GM12878 (cell line): Measurements from ENCODE around the gene HPSE2. TPM values are rescaled to one million over a fixed set of nuclear protein-coding genes. Genes with fewer than 3 reads are reported as not detected.

Experiments
- ATAC-seq: fragments of 200-7000 bp; cut with Tn5 transposase; 3 replicates; pipeline ENCODE4 v1.9.1; 2020; ENCODE audit warnings: mild to moderate bottlenecking, moderate library complexity
- BruUV-seq: library from RNA; stranded (reverse); fragments of 400-500 nt; replicated peaks from 2 replicates; lab custom pipeline; 2021; lab: Mats Ljungman, UMichigan
- CTCF ChIA-PET: fragments of 300-600 bp; sonication (Branson Sonifier 250); formaldehyde crosslinking; extraction: SDS; loops from one replicate; lab custom pipeline; 2021; ENCODE audit warnings: inconsistent platforms; lab: Yijun Ruan, JAX
- POLR2A ChIA-PET: fragments of 350-600 bp; formaldehyde crosslinking; extraction: SDS; loops from one replicate; lab custom pipeline; 2021; ENCODE audit warnings: inconsistent platforms; lab: Charles Lee
- RAD21 ChIA-PET: fragments of 300-600 bp; sonication (Branson Sonifier 250); formaldehyde crosslinking; loops from one replicate; lab custom pipeline; 2023; ENCODE audit warnings: antibody characterized with exemption; ENCODE audit not compliant: unreplicated experiment; lab: Charles Lee
- SMC1A ChIA-PET: fragments of 300-600 bp; sonication (Branson Sonifier 250); formaldehyde crosslinking; loops from one replicate; lab custom pipeline; 2023; ENCODE audit not compliant: unreplicated experiment, uncharacterized antibody; lab: Charles Lee
- DNase-seq: peaks from one replicate; pipeline ENCODE4 v3.0.0-alpha.2; 2011; ENCODE audit warnings: low read depth, low spot score
- FAIRE-seq: peaks from 3 replicates; lab custom pipeline; 2011; peaks lifted over from hg19 to GRCh38; lab: Jason Lieb, UNC
- H2AFZ ChIP-seq: 2 replicates; pipeline ENCODE4 v1.6.0; 2011; ENCODE audit warnings: low read depth, low read length, control low read depth; ENCODE audit not compliant: control insufficient read depth
- H3K27ac ChIP-seq: 2 replicates; pipeline ENCODE4 v1.5.1; 2011; ENCODE audit warnings: control low read depth; ENCODE audit not compliant: control insufficient read depth, insufficient read depth
- H3K27me3 ChIP-seq, 2 experiments: replicated peaks in 1 of 2; 2 replicates each; pipeline versions ENCODE4 v1.6.0 to v1.6.1; 2011; ENCODE audit warnings: low read length in 1 of 2; ENCODE audit not compliant: control insufficient read depth in 2 of 2, insufficient read depth in 2 of 2
- H3K36me3 ChIP-seq, 2 experiments: 2 replicates each; pipeline ENCODE4 v1.5.1; 2011; ENCODE audit warnings: low read length in 1 of 2; ENCODE audit not compliant: control insufficient read depth in 2 of 2, insufficient read depth in 2 of 2
- H3K4me1 ChIP-seq: 2 replicates; pipeline ENCODE4 v1.6.1; 2011; ENCODE audit warnings: mild to moderate bottlenecking, low read length, moderate library complexity, mixed read lengths; ENCODE audit not compliant: control insufficient read depth, insufficient read depth
- H3K4me2 ChIP-seq: 2 replicates; pipeline ENCODE4 v1.6.0; 2011; ENCODE audit warnings: control low read depth; ENCODE audit not compliant: control insufficient read depth, insufficient read depth
- H3K4me3 ChIP-seq: fragments of 200-600 bp; sonication (generic); 2 replicates; pipeline ENCODE4 v1.5.1; 2016
- H3K79me2 ChIP-seq: 2 replicates; pipeline ENCODE4 v1.6.0; 2011; ENCODE audit warnings: low read length; ENCODE audit not compliant: control insufficient read depth, insufficient read depth
- H3K9ac ChIP-seq: 2 replicates; pipeline ENCODE4 v1.8.0; 2011; ENCODE audit warnings: low read length, control low read depth, mixed read lengths; ENCODE audit not compliant: control insufficient read depth, insufficient read depth
- H3K9me3 ChIP-seq: replicated peaks from 3 replicates; pipeline ENCODE4 v1.5.1; 2011; ENCODE audit warnings: mild to moderate bottlenecking, low read length; ENCODE audit not compliant: control insufficient read depth, insufficient read depth
- H4K20me1 ChIP-seq: 2 replicates; pipeline ENCODE4 v1.6.0; 2011; ENCODE audit not compliant: control insufficient read depth, insufficient read depth
- BCL3 ChIP-seq: IDR thresholded peaks from 2 replicates; pipeline ENCODE4 v1.6.1; 2011; ENCODE audit warnings: borderline replicate concordance, low read depth, mild to moderate bottlenecking, moderate library complexity, low read length; ENCODE audit not compliant: insufficient read depth, poor library complexity, severe bottlenecking
- MEF2A ChIP-seq: IDR thresholded peaks from 2 replicates; pipeline ENCODE4 v1.6.1; 2011; ENCODE audit warnings: low read depth, mild to moderate bottlenecking, low read length, moderate library complexity; ENCODE audit not compliant: insufficient read depth
- PAX5 ChIP-seq: IDR thresholded peaks from 2 replicates; pipeline ENCODE4 v1.6.1; 2011; ENCODE audit warnings: low read depth, low read length, borderline replicate concordance
- REST ChIP-seq: IDR thresholded peaks from 2 replicates; pipeline ENCODE4 v1.6.1; 2012; ENCODE audit warnings: mild to moderate bottlenecking, low read depth, low read length
- SUPT20H ChIP-seq: IDR thresholded peaks from 2 replicates; pipeline ENCODE4 v1.6.1; 2011; ENCODE audit warnings: low read depth, mild to moderate bottlenecking, low read length, moderate library complexity, borderline replicate concordance; ENCODE audit not compliant: control insufficient read depth
- ZBTB4 ChIP-seq: fragments of 450-650 bp; formaldehyde crosslinking; IDR thresholded peaks from 2 replicates; pipeline ENCODE4 v1.4.0; 2022; ENCODE audit warnings: mild to moderate bottlenecking, moderate library complexity
- ZNF687 ChIP-seq: fragments of 450-650 bp; IDR thresholded peaks from 2 replicates; pipeline ENCODE4 v1.6.1; 2017; ENCODE audit warnings: mild to moderate bottlenecking, moderate library complexity
- WGBS: methylation state at CpG from one replicate; pipeline ENCODE4 v1.1.6; 2016; ENCODE audit warnings: low lambda C conversion rate; ENCODE audit not compliant: insufficient replicate concordance, insufficient coverage; ENCODE audit errors: missing lambda C conversion rate; 5-methylcytosine and 5-hydroxymethylcytosine counted together
- in situ Hi-C: fragments of 300-500 bp; cut with MboI; formaldehyde crosslinking; loops from 9 replicates; pipeline ENCODE4 v1.14.3; 2018; ENCODE audit warnings: mixed read lengths
- intact Hi-C: fragments of 100-400 bp; cut with micrococcal nuclease; formaldehyde crosslinking; loops from one replicate; pipeline ENCODE4 v1.14.2; 2022; ENCODE audit not compliant: unreplicated experiment
- polyA plus RNA-seq, 11 experiments: library from polyadenylated mRNA; depleted of rRNA in 4 of 11; unstranded in 6 of 11; stranded (reverse) in 5 of 11; fragments of >200 nt; fragmentation: Nextera tagmentation in 4 of 11; fragmentation: Illumina TruSeq in 1 of 11; extraction: Ambion mirVana in 4 of 11; extraction: Trizol in 1 of 11; gene quantifications; 1 replicate in 1 of 11; 2 replicates in 10 of 11; pipeline versions ENCODE4 v1.2.1 to v1.2.3, GENCODE V29; 2011 to 2016; ENCODE audit warnings: inconsistent platforms in 2 of 11, missing spikeins in 2 of 11, low read depth in 1 of 11
- total RNA-seq, 4 experiments: library from RNA; depleted of rRNA in 3 of 4; stranded (reverse); fragments of >200 nt in 3 of 4; fragmentation: Illumina TruSeq in 1 of 4; extraction: Trizol in 1 of 4; gene quantifications; 2 replicates each; pipeline versions ENCODE4 v1.2.1 to v1.2.3, GENCODE V29; 2013 to 2021

Gene HPSE2
- total and polyA plus RNA-seq, 10 of the 15 experiments (the other 5 are each of a cell fraction or from before 2014, with no cell fraction given), result 0.06 TPM; not detected in 9

- no peak for TF ChIP-seq ZNF687
- TF ChIP-seq BCL3, result no peak
Observed at GRCh38 chr10:98694883-98695282, 540.8 kb downstream of the HPSE2 start (continued).

GRCh38 chr10:98694014-98694413, 541.6 kb downstream of the HPSE2 start:
- 25% methylated on average over 2 of the region's 2 CpGs for WGBS
- BruUV-seq, result no TSS peak
- H3K9ac ChIP-seq, result no peak overlapping the region
- RAD21 ChIA-PET, result no interaction called here
- DNase-seq (no peak), FAIRE-seq (no peak), ATAC-seq (no peak)
- H3K4me3 ChIP-seq, result no peak overlapping the region
- in situ Hi-C loops (no loop called here), intact Hi-C loops (no loop called here)
- SMC1A ChIA-PET, result no interaction called here
- no peaks in the 10 kb centered on the region for H4K20me1 ChIP-seq
- H3K4me2 ChIP-seq, result no peak overlapping the region
- no peaks in the 10 kb centered on the region for H3K79me2 ChIP-seq
- H3K4me1 ChIP-seq, result no peaks in the 10 kb centered on the region
- no peak overlapping the region for H3K27ac ChIP-seq
- H3K27me3 ChIP-seq, result no peaks in the 10 kb centered on the region; a peak in 1 of 4 replicates
- CTCF ChIA-PET, result no interaction called here
- H2AFZ ChIP-seq, result no peak overlapping the region
- H3K36me3 ChIP-seq, result no peaks in the 10 kb centered on the region
- H3K9me3 ChIP-seq, result no peaks in the 10 kb centered on the region
- POLR2A ChIA-PET, result no interaction called here
- no peak for TF ChIP-seq PAX5
- no peak for TF ChIP-seq ZBTB4 (CRISPR knock-in tag)
- no peak for TF ChIP-seq REST
- no peak for TF ChIP-seq MEF2A
- no peak for TF ChIP-seq SUPT20H
